Left ventricle myocardium superior (tissue), 1 donor: ENCODE results near the gene GREM2. TPM values are rescaled to one million over a fixed set of nuclear protein-coding genes. Genes with fewer than 3 reads are reported as not detected.

Source experiments
- ATAC-seq: fragments of 200-7000 bp; cut with Tn5 transposase; one replicate; pipeline ENCODE4 v1.9.1; 2020; ENCODE audit warnings: mild to moderate bottlenecking, moderate library complexity
- DNase-seq: peaks from one replicate; pipeline ENCODE4 v3.0.0-alpha.2; 2020
- intact Hi-C: fragments of 100-400 bp; cut with micrococcal nuclease; formaldehyde crosslinking; loops from one replicate; pipeline ENCODE4 v1.11.0; 2022
- total RNA-seq: library from RNA; stranded (reverse); fragmentation: NEBNext Ultra II Directional; extraction: Animal tissue kit (Norgen Biotek cat#: 25700); gene quantifications from one replicate; pipeline ENCODE4 v1.2.1, GENCODE V29; 2021
- donor health status: DM: no; HTN: yes; CAD: no; lungs with severe emphysema.

The GREM2 gene
- total RNA-seq, 1 donor from 2014 or later: not detected

GRCh38 chr1:240572328-240572727, 39.6 kb downstream of the GREM2 start:
- intact Hi-C loops: no loop called here
- DNase-seq (no peak), ATAC-seq (no peak)

GRCh38 chr1:240571782-240572181, 40.2 kb downstream of the GREM2 start:
- intact Hi-C loops: no loop called here
- ATAC-seq: no peak
- no peak for DNase-seq

GRCh38 chr1:240567066-240567465, 44.9 kb downstream of the GREM2 start:
- intact Hi-C loops: no loop called here
- ATAC-seq (no peak), DNase-seq (no peak)

GRCh38 chr1:240562779-240563178, 49.2 kb downstream of the GREM2 start:
- intact Hi-C loops: no loop called here
- DNase-seq: no peak
- ATAC-seq: no peak

- ATAC-seq: no peak
- no peak for DNase-seq
- intact Hi-C loops: no loop called here
Observed at GRCh38 chr1:240562111-240562590, 49.8 kb downstream of the GREM2 start.

- DNase-seq: no peak
- intact Hi-C loops: no loop called here
- ATAC-seq: no peak
Observed at GRCh38 chr1:240559781-240560180, 52.2 kb downstream of the GREM2 start.

GRCh38 chr1:240555524-240555923, 56.4 kb downstream of the GREM2 start:
- DNase-seq (no peak), ATAC-seq (no peak)
- intact Hi-C loops: no loop called here

- intact Hi-C loops: no loop called here
- ATAC-seq (no peak), DNase-seq (no peak)
Observed at GRCh38 chr1:240553351-240553750, 58.6 kb downstream of the GREM2 start.

- intact Hi-C loops: no loop called here
- no peak for ATAC-seq
- DNase-seq: no peak
Observed at GRCh38 chr1:240539769-240540414, 72.1 kb downstream of the GREM2 start.

GRCh38 chr1:240538776-240539430, 73.1 kb downstream of the GREM2 start:
- ATAC-seq (no peak), DNase-seq (no peak)
- intact Hi-C loops: no loop called here

- DNase-seq (no peak), ATAC-seq (no peak)
Observed at GRCh38 chr1:240533154-240533780, 78.7 kb downstream of the GREM2 start.

GRCh38 chr1:240528591-240528990, 83.4 kb downstream of the GREM2 start:
- no peak for ATAC-seq
- intact Hi-C loops: no loop called here
- no peak for DNase-seq

More at GRCh38 chr1:240533154-240533780, 78.7 kb downstream of the GREM2 start:
- intact Hi-C loops: no loop called here

- ATAC-seq: no peak
- intact Hi-C loops: no loop called here
Observed at GRCh38 chr1:240527086-240527485, 84.9 kb downstream of the GREM2 start.

GRCh38 chr1:240526312-240526711, 85.6 kb downstream of the GREM2 start:
- ATAC-seq (no peak), DNase-seq (no peak)
- intact Hi-C loops: no loop called here

More at GRCh38 chr1:240527086-240527485, 84.9 kb downstream of the GREM2 start:
- no peak for DNase-seq

- intact Hi-C loops: no loop called here
- DNase-seq (no peak), ATAC-seq (no peak)
Observed at GRCh38 chr1:240524356-240525069, 87.4 kb downstream of the GREM2 start.

- DNase-seq (no peak), ATAC-seq (no peak)
- intact Hi-C loops: no loop called here
Observed at GRCh38 chr1:240522122-240522822, 89.7 kb downstream of the GREM2 start.

- ATAC-seq: no peak
- intact Hi-C loops: no loop called here
- no peak for DNase-seq
Observed at GRCh38 chr1:240517891-240518290, 94.1 kb downstream of the GREM2 start.

GRCh38 chr1:240516069-240516468, 95.9 kb downstream of the GREM2 start:
- DNase-seq (no peak), ATAC-seq (no peak)
- intact Hi-C loops: no loop called here

- DNase-seq: no peak
Observed at GRCh38 chr1:240515505-240515904, 96.5 kb downstream of the GREM2 start.

More at GRCh38 chr1:240515505-240515904, 96.5 kb downstream of the GREM2 start:
- intact Hi-C loops: no loop called here
- ATAC-seq: no peak
